GM12801 (cell line): ENCODE data around the gene MUSTN1.

Experiments used
- TF ChIP-seq, protein P1 (sequence below): IDR thresholded peaks from one replicate; pipeline ENCODE4 v1.5.1; 2011; ENCODE audit warnings: control low read depth; ENCODE audit not compliant: insufficient read length; ENCODE audit errors: extremely low read depth

The MUSTN1 gene

DNA sequence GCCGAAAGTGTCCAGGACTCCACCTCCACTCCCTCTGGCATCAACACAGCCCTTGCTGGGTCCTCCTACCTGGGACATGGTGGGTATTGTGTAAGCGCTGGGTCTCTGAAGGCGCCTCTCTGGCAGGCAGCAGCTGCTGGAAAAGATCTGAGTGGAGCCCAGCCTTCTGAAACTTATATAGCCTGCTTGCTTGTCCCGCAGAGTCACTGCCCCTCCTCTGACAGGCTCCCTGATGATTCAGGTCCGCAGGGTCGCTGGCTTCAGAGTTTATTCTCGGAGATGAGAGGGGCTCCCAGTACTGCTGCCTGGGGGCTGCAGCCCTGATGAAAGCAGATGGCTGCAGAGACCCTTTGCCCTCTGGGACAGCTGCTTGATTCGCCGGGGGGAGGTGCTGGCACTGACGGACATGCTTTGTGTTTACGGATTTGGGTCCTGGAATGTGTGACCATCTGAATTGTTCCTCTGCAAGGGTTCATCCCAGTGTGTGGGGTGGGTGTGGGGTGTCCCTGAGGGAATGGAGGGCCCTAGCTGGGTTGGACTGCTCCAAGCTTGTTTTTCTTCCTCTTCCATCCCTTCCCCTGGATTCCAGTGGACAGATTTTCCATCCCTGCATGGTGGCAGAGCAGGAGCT, at the start of gene MUSTN1:
TSS of gene MUSTN1 (minus strand) at position 149 of the 631 bp plus-strand sequence. CDS start at position 78, 71 bp downstream.
- TF ChIP-seq, protein P1, sequence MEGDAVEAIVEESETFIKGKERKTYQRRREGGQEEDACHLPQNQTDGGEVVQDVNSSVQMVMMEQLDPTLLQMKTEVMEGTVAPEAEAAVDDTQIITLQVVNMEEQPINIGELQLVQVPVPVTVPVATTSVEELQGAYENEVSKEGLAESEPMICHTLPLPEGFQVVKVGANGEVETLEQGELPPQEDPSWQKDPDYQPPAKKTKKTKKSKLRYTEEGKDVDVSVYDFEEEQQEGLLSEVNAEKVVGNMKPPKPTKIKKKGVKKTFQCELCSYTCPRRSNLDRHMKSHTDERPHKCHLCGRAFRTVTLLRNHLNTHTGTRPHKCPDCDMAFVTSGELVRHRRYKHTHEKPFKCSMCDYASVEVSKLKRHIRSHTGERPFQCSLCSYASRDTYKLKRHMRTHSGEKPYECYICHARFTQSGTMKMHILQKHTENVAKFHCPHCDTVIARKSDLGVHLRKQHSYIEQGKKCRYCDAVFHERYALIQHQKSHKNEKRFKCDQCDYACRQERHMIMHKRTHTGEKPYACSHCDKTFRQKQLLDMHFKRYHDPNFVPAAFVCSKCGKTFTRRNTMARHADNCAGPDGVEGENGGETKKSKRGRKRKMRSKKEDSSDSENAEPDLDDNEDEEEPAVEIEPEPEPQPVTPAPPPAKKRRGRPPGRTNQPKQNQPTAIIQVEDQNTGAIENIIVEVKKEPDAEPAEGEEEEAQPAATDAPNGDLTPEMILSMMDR = no peak

DNA sequence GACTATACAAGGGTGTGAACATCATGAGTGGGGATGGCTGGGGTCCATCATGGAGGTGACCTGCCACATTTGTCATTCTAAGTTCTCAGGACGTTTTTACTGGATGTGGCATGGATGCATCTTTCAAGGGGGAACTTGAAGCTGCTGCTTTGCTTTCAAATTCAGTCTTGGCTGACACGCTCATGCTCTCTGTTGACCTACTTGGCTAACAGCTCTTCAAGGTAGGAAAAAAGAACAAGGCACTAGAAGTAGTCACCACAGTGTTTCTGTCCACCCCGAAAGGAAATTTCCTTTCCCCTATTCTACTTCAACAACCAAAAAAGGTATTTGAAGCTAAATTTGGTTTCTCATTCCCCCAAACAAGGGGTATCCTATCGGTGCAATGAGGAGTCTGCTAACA, 47.6 kb upstream of the MUSTN1 start:
- TF ChIP-seq, protein P1 = no peak

DNA sequence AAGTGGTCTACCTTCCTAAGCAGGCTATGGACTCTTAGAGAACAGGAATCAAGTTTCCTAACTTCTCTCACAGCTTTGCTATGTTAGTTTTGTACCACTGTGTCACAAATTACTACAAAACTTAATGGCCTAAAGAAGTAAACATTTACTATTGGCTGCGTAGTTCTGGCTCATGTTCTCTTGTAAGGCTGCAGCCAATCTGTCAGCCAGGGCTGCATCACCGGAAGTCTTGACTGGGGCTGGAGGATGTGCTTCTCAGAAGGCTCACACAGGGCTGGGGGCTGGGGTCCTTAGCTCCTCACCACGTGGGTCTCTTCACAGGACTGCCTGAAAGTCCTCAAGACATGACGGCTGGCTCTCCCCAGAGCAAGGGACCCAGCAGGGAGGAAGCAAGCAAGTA, 47.1 kb upstream of the MUSTN1 start:
- TF ChIP-seq, protein P1 = no peak

DNA sequence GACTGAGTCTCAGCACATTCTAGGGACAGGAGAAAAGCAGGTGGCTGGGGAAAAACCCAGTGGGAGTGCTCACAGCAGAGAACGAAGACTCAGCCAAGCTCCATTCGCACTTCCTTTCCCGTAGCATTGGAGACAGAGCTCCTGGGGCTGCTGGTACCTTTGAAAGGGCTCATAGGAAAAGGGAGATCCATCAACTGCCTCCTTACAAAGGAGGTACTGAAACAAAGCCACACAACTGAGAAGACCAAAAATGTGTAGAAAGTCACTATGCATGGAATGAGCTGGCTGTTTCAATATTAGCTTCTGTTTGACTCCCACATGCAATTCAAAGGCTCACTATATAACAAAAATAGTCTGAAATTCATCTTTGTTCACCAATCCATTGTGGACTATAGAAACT, 45.7 kb upstream of the MUSTN1 start:
- TF ChIP-seq, protein P1 = no peak

DNA sequence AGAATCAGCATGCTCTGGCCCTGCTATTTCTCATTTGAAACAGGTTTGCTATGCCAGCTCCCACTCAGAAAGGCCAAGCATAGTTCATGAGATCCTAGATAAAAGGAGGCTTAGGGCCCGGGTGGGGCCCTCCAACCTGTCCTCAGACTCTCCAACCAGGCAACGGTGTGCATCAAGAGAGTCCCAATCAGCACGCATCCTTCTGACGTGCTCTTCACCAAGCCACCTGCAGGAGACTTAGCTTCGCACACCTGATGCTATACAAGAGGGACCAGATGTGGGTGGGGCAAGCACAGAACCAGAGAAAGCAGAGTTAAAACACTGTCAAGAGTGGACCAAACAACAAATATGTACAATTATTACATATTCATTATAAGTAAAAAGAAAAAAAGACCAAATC, 45.2 kb upstream of the MUSTN1 start:
- TF ChIP-seq, protein P1 = no peak

DNA sequence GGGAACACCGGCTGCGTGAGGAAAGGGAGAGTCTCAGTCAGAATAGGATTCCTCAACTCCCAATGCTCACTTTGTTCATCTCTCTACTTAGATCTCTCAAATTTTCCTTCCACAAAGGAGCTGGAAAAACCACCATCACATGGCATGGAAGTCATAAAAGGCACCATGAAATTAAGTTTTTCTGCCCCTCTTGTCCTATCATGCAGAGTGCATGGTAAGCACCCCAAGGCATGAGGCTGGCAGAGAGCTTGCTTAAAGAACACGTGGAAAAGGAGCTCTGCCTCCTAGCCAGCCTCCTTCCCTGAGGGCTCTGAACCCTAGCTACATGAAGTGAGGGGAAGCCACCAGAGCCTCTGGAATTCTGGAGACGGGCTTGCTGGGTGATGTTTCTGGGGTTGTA, 44.8 kb upstream of the MUSTN1 start:
- TF ChIP-seq, protein P1 = no peak

DNA sequence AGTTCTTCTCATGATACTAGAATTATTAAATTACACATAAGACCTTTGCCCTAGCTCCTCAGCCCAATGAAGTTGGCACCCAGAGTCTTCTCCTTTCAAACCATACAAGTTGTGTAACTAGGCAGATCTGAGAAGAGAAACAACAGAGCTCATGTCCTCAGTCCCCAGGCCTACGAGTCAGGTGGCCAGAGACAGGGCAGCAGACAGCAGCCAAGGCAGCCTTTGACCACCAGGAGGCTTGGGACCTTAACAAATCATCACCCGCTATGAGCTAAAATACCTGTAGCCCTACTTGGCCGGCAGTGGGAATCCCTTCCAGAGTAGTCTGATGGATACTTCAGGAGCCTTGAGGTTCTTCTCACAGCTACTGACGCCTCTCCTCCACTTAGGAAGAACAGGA, 44.3 kb upstream of the MUSTN1 start:
- TF ChIP-seq, protein P1 = no peak
